ENCODE measurements around the gene DYNC1I1.

Gene DYNC1I1

DNA sequence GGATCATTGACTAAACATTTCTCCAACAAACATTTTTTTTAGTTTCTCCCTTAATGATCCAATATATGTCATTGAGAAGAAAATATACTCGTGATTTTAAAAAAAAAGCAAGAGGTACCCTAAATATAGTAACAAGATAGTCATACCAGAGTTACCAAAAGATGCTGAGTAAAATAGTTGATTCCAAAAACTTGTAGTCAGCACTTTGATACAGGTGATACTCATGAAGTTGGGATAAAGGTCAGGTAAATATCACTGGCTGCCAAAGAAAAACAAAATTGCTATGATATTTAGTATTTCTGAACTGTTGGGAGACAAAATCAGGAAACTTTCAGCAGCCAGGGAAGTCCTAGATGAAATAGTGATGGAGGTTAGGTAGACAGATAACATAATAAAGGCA, 225.3 kb downstream of the DYNC1I1 start:
- Mint-ChIP-seq H3K27ac (ENCODE audit: low read depth) (no peak overlapping the region), H3K9me3 (no peaks in the 10 kb centered on the region), H3K4me1 (no peaks in the 10 kb centered on the region), H3K4me3 (no peak overlapping the region), H3K27me3 (peaks cover 16% of the 10 kb centered on the region), H3K36me3 (ENCODE audit: insufficient read depth) (no peaks in the 10 kb centered on the region)
- no peak for DNase-seq (ENCODE audit: low spot score in 2 of 2)
- ATAC-seq (replicated peaks; ENCODE audit: extremely low read depth, poor library complexity, severe bottlenecking), result no peak

DNA sequence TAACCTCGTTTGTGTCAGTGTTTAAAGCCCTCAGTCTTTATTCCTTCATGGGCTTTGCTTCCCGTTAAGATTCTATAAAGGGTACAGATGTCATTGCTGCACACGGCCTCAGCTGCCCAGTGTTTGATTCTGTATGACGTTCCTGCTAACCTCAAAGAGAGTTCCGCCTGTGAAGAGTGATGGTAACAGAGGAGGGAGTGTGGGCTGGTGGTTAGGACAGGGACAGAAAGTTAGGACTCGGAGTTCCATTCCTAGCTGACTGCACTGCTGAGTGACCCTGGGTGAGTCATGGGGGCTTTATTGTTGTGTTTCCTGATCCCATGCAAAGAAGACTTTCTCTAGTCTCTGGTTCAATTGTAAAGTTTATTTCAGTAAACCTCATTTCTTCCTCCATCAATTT, 227.1 kb downstream of the DYNC1I1 start:
- Mint-ChIP-seq H3K9me3 (no peaks in the 10 kb centered on the region), H3K4me1 (no peaks in the 10 kb centered on the region), H3K4me3 (no peak overlapping the region), H3K36me3 (ENCODE audit: insufficient read depth) (no peaks in the 10 kb centered on the region), H3K27ac (ENCODE audit: low read depth) (no peak overlapping the region), H3K27me3 (peaks cover 18% of the 10 kb centered on the region)
- ATAC-seq (replicated peaks; ENCODE audit: extremely low read depth, poor library complexity, severe bottlenecking), result no peak
- no peak for DNase-seq (ENCODE audit: low spot score in 2 of 2)

GRCh38 chr7:96004578-96004977, 232.2 kb downstream of the DYNC1I1 start:
- ATAC-seq (replicated peaks; ENCODE audit: extremely low read depth, poor library complexity, severe bottlenecking), result no peak
- Mint-ChIP-seq H3K27me3 (peaks cover 17% of the 10 kb centered on the region), H3K4me1 (no peaks in the 10 kb centered on the region), H3K9me3 (no peaks in the 10 kb centered on the region), H3K36me3 (ENCODE audit: insufficient read depth) (no peaks in the 10 kb centered on the region), H3K27ac (ENCODE audit: low read depth) (no peak overlapping the region), H3K4me3 (no peak overlapping the region)
- no peak for DNase-seq (ENCODE audit: low spot score in 2 of 2)

- ATAC-seq (replicated peaks; ENCODE audit: extremely low read depth, poor library complexity, severe bottlenecking) (no peak), DNase-seq (ENCODE audit: low spot score in 2 of 2) (no peak)
- H3K27me3 Mint-ChIP-seq, result peaks cover 18% of the 10 kb centered on the region
- no peak overlapping the region for H3K4me3 Mint-ChIP-seq
- H3K36me3 Mint-ChIP-seq (ENCODE audit: insufficient read depth), result no peaks in the 10 kb centered on the region
- H3K27ac Mint-ChIP-seq (ENCODE audit: low read depth), result no peak overlapping the region
- H3K4me1 Mint-ChIP-seq, result no peaks in the 10 kb centered on the region
- H3K9me3 Mint-ChIP-seq, result no peaks in the 10 kb centered on the region
Observed at GRCh38 chr7:96005271-96005670, 232.9 kb downstream of the DYNC1I1 start.

- Mint-ChIP-seq H3K36me3 (ENCODE audit: insufficient read depth) (no peaks in the 10 kb centered on the region), H3K4me3 (no peak overlapping the region), H3K9me3 (no peaks in the 10 kb centered on the region), H3K27me3 (peaks cover 30% of the 10 kb centered on the region), H3K27ac (ENCODE audit: low read depth) (no peak overlapping the region), H3K4me1 (no peaks in the 10 kb centered on the region)
- DNase-seq (ENCODE audit: low spot score in 2 of 2), result no peak
- no peak for ATAC-seq (replicated peaks; ENCODE audit: extremely low read depth, poor library complexity, severe bottlenecking)
Observed at GRCh38 chr7:96009148-96009547, 236.8 kb downstream of the DYNC1I1 start.

DNA sequence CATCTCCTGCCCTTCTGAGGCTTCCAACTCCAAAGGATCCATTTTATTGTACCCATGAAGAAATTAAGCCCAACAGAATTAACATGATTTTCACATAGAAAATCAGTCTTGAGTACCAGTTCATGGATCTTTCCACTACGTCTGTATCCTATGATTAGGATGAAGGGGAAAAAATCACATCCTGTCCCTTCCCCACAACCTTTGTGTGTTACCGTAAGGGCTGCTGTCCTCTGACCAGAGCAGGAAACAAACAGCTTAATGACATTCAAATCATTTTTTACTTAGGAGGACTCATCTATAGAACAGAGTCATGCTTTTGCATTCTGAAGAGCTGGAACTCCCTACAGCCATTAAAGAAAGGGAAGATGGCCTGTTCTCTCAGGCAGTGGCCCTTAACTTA, 241.5 kb downstream of the DYNC1I1 start:
- no peak for DNase-seq (ENCODE audit: low spot score in 2 of 2)
- Mint-ChIP-seq H3K4me1 (no peaks in the 10 kb centered on the region), H3K27ac (ENCODE audit: low read depth) (no peak overlapping the region), H3K36me3 (ENCODE audit: insufficient read depth) (no peaks in the 10 kb centered on the region), H3K4me3 (no peak overlapping the region), H3K9me3 (no peaks in the 10 kb centered on the region), H3K27me3 (peaks cover 30% of the 10 kb centered on the region)
- ATAC-seq (replicated peaks; ENCODE audit: extremely low read depth, poor library complexity, severe bottlenecking), result no peak

- H3K4me1 Mint-ChIP-seq, result no peaks in the 10 kb centered on the region
- H3K27ac Mint-ChIP-seq (ENCODE audit: low read depth), result no peak overlapping the region
- DNase-seq (ENCODE audit: low spot score in 2 of 2), result no peak
- peaks cover 22% of the 10 kb centered on the region for H3K27me3 Mint-ChIP-seq
- H3K9me3 Mint-ChIP-seq, result no peaks in the 10 kb centered on the region
- no peaks in the 10 kb centered on the region for H3K36me3 Mint-ChIP-seq (ENCODE audit: insufficient read depth)
- no peak overlapping the region for H3K4me3 Mint-ChIP-seq
- no peak for ATAC-seq (replicated peaks; ENCODE audit: extremely low read depth, poor library complexity, severe bottlenecking)
Observed at GRCh38 chr7:96014617-96015016, 242.3 kb downstream of the DYNC1I1 start.

DNA sequence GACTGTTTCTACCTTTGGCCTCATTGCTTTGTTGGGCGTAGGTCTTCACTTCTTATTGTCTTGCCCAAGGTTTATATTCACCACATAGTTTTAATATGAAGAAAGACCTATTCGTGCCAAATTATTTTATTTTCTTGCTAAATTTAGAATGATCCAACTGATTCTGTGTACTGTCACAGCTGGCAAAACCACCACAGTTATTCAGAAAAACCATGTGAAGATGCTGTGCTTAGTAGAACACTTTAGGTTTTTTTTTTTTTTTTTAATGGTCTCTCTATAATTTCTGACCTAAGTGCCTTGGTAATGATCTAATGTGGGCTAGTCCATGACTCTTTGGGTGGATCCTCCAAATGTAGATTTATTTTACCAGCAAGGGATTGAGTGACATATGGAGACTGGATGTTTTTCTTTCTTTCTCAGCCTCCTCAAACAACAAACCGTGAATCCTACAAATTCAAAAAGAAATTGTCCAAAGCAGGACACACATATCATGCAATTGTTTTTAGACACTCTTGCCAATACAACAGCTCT, 243.8 kb downstream of the DYNC1I1 start:
- H3K4me1 Mint-ChIP-seq, result no peaks in the 10 kb centered on the region
- ATAC-seq (replicated peaks; ENCODE audit: extremely low read depth, poor library complexity, severe bottlenecking) (no peak), DNase-seq (ENCODE audit: low spot score in 2 of 2) (no peak)
- H3K27me3 Mint-ChIP-seq, result peaks cover 21% of the 10 kb centered on the region
- H3K36me3 Mint-ChIP-seq (ENCODE audit: insufficient read depth), result no peaks in the 10 kb centered on the region
- H3K4me3 Mint-ChIP-seq, result no peak overlapping the region
- H3K27ac Mint-ChIP-seq (ENCODE audit: low read depth), result no peak overlapping the region
- no peaks in the 10 kb centered on the region for H3K9me3 Mint-ChIP-seq

DNA sequence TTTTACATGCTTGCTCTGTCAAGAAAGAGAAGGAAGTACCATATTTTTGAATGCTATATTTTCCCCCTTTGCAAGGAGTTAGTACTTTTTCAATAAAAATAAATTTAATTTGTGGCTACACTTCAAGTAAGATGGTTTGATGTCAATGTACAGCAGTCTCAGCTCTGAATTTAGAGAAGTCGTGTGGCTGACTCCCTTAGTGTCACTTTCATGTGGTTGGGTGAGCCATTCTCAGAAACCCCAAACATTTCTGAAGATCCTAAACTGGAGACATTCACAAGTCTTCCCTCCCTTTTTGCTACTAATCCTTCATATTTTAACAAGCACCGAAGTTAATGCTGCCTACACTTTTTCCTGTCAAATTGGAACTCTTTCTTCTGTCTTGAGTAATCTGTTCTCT, 244.4 kb downstream of the DYNC1I1 start:
- Mint-ChIP-seq H3K27ac (ENCODE audit: low read depth) (no peak overlapping the region), H3K36me3 (ENCODE audit: insufficient read depth) (no peaks in the 10 kb centered on the region), H3K4me1 (no peaks in the 10 kb centered on the region), H3K4me3 (no peak overlapping the region), H3K27me3 (peaks cover 19% of the 10 kb centered on the region), H3K9me3 (no peaks in the 10 kb centered on the region)
- ATAC-seq (replicated peaks; ENCODE audit: extremely low read depth, poor library complexity, severe bottlenecking) (no peak), DNase-seq (ENCODE audit: low spot score in 2 of 2) (no peak)

DNA sequence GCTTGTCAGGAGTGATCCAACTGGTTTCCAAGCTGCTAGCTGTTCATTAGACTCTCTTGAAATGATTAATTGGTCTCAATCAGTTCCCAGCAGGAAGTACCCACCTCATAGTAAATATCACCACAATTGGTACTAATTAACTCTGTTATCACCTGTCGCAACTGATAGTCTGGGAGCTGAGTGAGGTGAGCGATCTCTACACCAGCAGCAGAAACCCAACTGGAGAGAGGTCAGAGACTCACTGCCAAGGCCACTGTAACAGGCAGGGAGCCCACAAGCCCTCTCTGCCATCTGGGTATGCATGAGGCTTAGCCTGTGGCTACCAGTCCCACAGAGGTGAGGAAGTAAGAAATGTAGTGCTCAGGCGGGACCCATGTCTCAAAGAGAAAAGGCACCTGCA, 245.5 kb downstream of the DYNC1I1 start:
- DNase-seq (ENCODE audit: low spot score in 2 of 2) (no peak), ATAC-seq (replicated peaks; ENCODE audit: extremely low read depth, poor library complexity, severe bottlenecking) (peak; percentile 24)
- Mint-ChIP-seq H3K36me3 (ENCODE audit: insufficient read depth) (no peaks in the 10 kb centered on the region), H3K27me3 (peaks cover 8% of the 10 kb centered on the region), H3K4me1 (no peaks in the 10 kb centered on the region), H3K27ac (ENCODE audit: low read depth) (no peak overlapping the region), H3K4me3 (no peak overlapping the region), H3K9me3 (no peaks in the 10 kb centered on the region)

DNA sequence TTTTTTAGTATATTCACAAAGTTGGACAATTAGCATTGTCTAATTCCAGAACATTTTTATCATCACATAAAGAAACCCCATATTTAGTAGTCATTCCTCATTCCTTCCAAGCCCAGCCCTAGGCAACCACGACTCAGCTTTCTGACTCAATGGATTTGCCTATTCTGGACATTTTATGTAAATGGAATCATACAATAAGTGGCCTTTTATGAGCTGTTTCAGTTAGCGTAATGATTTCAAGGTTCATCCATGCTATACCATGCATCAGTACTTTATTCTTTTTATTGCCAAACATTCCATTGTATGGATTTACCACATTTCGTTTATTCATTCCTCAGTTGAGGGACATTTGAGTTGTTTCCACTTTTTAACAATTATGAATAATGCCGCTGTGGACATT, 249.2 kb downstream of the DYNC1I1 start:
- DNase-seq (ENCODE audit: low spot score in 2 of 2) (no peak), ATAC-seq (replicated peaks; ENCODE audit: extremely low read depth, poor library complexity, severe bottlenecking) (no peak)
- Mint-ChIP-seq H3K27ac (ENCODE audit: low read depth) (no peak overlapping the region), H3K9me3 (no peaks in the 10 kb centered on the region), H3K27me3 (peaks cover 8% of the 10 kb centered on the region), H3K36me3 (ENCODE audit: insufficient read depth) (no peaks in the 10 kb centered on the region), H3K4me1 (no peaks in the 10 kb centered on the region), H3K4me3 (no peak overlapping the region)

DNA sequence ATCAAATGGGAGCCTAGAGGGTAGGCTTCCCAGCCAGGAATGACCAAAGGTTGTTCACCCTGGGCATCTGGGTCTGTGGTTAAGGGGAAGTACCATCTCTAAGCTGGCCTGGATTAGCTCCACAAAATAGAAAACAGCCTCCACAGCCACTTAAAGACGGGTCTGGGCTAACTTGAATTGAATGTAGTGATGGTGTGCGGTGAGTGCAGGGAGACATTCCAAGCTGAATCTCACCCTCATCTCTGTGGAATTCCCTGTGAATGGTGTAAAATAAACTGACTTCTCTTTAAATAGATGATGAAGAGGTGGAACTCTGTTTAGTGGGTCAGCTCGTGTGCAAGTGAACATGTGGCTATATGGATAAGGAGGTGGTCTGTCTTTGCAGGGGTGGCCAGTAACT, 251.0 kb downstream of the DYNC1I1 start:
- Mint-ChIP-seq H3K36me3 (ENCODE audit: insufficient read depth) (no peaks in the 10 kb centered on the region), H3K9me3 (no peaks in the 10 kb centered on the region), H3K27me3 (peaks cover 8% of the 10 kb centered on the region), H3K4me3 (no peak overlapping the region), H3K27ac (ENCODE audit: low read depth) (no peak overlapping the region), H3K4me1 (no peaks in the 10 kb centered on the region)
- DNase-seq (ENCODE audit: low spot score in 2 of 2) (no peak), ATAC-seq (replicated peaks; ENCODE audit: extremely low read depth, poor library complexity, severe bottlenecking) (no peak)

GRCh38 chr7:96026010-96026409, 253.7 kb downstream of the DYNC1I1 start:
- DNase-seq (ENCODE audit: low spot score in 2 of 2) (no peak), ATAC-seq (replicated peaks; ENCODE audit: extremely low read depth, poor library complexity, severe bottlenecking) (no peak)
- no peaks in the 10 kb centered on the region for H3K4me1 Mint-ChIP-seq
- no peaks in the 10 kb centered on the region for H3K9me3 Mint-ChIP-seq
- H3K27ac Mint-ChIP-seq (ENCODE audit: low read depth), result no peak overlapping the region
- H3K36me3 Mint-ChIP-seq (ENCODE audit: insufficient read depth), result no peaks in the 10 kb centered on the region
- no peak overlapping the region for H3K4me3 Mint-ChIP-seq
- H3K27me3 Mint-ChIP-seq, result peaks cover 21% of the 10 kb centered on the region

- H3K4me3 Mint-ChIP-seq, result no peak overlapping the region
- no peaks in the 10 kb centered on the region for H3K36me3 Mint-ChIP-seq (ENCODE audit: insufficient read depth)
- H3K27ac Mint-ChIP-seq (ENCODE audit: low read depth), result no peak overlapping the region
- H3K27me3 Mint-ChIP-seq, result peaks cover 21% of the 10 kb centered on the region
- ATAC-seq (replicated peaks; ENCODE audit: extremely low read depth, poor library complexity, severe bottlenecking) (no peak), DNase-seq (ENCODE audit: low spot score in 2 of 2) (no peak)
- H3K9me3 Mint-ChIP-seq, result no peaks in the 10 kb centered on the region
- H3K4me1 Mint-ChIP-seq, result no peaks in the 10 kb centered on the region
Observed at GRCh38 chr7:96026611-96027010, 254.3 kb downstream of the DYNC1I1 start.
